Measurements from ENCODE around the gene PITPNC1. TPM values are rescaled to one million over a fixed set of nuclear protein-coding genes. Genes with fewer than 3 reads are reported as not detected.

The PITPNC1 gene
- polyA plus RNA-seq, 1 experiment: 9.1 TPM

DNA sequence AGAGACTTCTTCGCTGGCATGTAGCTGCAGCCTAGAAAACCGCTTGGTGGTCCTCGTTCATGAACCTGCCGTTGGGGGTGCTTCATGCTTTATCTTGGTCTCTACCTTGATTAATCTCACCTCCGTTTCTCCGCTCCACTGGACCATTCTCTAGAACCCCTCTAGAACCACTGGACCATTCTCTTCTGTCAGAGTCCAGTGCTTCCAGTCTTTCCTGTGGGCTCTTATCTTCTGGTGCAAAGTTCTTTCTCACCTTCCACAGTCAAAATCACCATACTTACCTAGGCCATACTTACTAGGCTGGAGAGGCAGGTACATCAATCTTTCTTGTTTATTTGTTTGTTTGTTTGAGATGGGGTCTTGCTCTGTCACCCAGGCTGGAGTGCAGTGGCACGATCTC lies 71.4 kb downstream of the PITPNC1 start:
- H3K9me3 ChIP-seq (ENCODE audit: control insufficient read depth, insufficient read depth, low read length): no peaks in the 10 kb centered on the region
- no peak for DNase-seq (ENCODE audit: low read depth, low spot score)
- CTCF ChIA-PET: no interaction called here
- POLR2A ChIA-PET: no interaction called here
- TF ChIP-seq, protein P1, sequence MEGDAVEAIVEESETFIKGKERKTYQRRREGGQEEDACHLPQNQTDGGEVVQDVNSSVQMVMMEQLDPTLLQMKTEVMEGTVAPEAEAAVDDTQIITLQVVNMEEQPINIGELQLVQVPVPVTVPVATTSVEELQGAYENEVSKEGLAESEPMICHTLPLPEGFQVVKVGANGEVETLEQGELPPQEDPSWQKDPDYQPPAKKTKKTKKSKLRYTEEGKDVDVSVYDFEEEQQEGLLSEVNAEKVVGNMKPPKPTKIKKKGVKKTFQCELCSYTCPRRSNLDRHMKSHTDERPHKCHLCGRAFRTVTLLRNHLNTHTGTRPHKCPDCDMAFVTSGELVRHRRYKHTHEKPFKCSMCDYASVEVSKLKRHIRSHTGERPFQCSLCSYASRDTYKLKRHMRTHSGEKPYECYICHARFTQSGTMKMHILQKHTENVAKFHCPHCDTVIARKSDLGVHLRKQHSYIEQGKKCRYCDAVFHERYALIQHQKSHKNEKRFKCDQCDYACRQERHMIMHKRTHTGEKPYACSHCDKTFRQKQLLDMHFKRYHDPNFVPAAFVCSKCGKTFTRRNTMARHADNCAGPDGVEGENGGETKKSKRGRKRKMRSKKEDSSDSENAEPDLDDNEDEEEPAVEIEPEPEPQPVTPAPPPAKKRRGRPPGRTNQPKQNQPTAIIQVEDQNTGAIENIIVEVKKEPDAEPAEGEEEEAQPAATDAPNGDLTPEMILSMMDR (IDR thresholded peaks at IDR 0.05; ENCODE audit: low read depth, low read length): no peak
- no peak overlapping the region for H3K27ac ChIP-seq (ENCODE audit: low read depth, low read length)
- H3K27me3 ChIP-seq (ENCODE audit: control insufficient read depth, insufficient read depth, low read length): no peaks in the 10 kb centered on the region
- no peak overlapping the region for H3K4me3 ChIP-seq (ENCODE audit: low read depth, low read length)

DNA sequence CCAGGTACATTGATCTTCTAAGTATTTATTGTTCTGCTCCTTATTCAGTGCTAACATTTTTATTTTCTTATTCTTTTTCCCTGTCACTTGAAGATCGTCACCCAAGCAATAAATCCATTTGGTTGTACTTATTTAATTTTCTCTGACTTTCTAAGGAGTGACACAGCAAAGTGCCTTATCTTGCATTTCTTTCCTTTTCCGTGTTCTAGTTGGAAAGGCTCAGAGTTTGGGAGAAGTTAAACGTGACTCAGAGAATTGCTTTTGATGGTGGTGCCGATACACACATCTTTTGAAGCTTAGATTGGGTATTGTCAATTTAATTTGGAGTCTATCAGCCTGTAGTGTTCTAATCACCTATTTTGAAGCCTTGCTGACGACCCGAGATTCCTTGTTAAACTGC lies 72.0 kb downstream of the PITPNC1 start:
- Histone ChIP-seq H3K4me3 (ENCODE audit: low read depth, low read length) (no peak overlapping the region), H3K9me3 (ENCODE audit: control insufficient read depth, insufficient read depth, low read length) (no peaks in the 10 kb centered on the region), H3K27me3 (ENCODE audit: control insufficient read depth, insufficient read depth, low read length) (no peaks in the 10 kb centered on the region), H3K27ac (ENCODE audit: low read depth, low read length) (no peak overlapping the region)
- DNase-seq (ENCODE audit: low read depth, low spot score): no peak
- CTCF ChIA-PET: no interaction called here
- POLR2A ChIA-PET: no interaction called here
- TF ChIP-seq, protein P1 (IDR thresholded peaks at IDR 0.05; ENCODE audit: low read depth, low read length): no peak

DNA sequence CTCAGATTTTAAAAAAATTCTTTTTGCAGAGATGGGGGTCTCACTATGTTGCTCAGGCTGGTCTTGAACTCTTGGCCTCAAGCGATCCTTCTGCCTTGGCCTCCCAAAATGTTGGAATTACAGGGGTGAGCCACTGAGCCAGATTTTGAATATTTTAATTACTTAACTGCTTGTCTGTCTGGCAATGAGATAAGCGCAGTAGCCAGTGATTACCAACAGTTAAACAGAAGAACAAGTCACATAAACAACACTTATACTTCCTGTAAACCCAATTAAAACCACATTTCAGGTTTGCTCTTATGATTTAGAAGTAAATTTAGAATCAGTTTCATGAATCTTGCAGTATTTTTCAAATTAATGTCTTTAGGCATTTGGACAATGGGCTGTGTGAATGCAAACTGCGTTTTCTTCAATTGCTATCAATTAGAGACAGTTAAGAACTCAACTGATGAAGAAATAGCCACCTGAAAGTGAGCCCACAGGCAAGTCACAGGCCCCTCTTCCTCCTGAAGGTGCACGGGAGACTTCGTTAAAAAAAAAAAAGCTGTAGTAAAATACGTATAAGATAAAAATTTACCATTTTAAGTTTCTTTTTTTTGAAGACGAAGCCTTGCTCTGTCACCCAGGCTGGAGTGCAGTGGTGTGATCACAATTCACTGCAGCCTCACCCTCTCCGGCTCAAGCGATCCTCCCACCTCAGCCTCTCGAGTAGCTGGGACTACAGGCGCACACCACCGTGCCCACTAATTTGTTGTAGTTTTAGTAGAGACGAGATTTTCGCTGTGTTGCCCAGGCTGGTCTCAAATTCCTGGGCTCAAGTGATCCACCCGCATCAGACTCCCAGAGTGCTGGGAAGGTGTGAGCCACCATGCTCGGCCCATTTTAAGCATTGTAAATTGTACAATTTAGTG lies 73.0 kb downstream of the PITPNC1 start:
- Histone ChIP-seq H3K9me3 (ENCODE audit: control insufficient read depth, insufficient read depth, low read length) (no peaks in the 10 kb centered on the region), H3K4me3 (ENCODE audit: low read depth, low read length) (no peak overlapping the region), H3K27me3 (ENCODE audit: control insufficient read depth, insufficient read depth, low read length) (no peaks in the 10 kb centered on the region), H3K27ac (ENCODE audit: low read depth, low read length) (no peak overlapping the region)
- POLR2A ChIA-PET: no interaction called here
- DNase-seq (ENCODE audit: low read depth, low spot score): no peak
- TF ChIP-seq, protein P1 (IDR thresholded peaks at IDR 0.05; ENCODE audit: low read depth, low read length): no peak
- CTCF ChIA-PET: no interaction called here

DNA sequence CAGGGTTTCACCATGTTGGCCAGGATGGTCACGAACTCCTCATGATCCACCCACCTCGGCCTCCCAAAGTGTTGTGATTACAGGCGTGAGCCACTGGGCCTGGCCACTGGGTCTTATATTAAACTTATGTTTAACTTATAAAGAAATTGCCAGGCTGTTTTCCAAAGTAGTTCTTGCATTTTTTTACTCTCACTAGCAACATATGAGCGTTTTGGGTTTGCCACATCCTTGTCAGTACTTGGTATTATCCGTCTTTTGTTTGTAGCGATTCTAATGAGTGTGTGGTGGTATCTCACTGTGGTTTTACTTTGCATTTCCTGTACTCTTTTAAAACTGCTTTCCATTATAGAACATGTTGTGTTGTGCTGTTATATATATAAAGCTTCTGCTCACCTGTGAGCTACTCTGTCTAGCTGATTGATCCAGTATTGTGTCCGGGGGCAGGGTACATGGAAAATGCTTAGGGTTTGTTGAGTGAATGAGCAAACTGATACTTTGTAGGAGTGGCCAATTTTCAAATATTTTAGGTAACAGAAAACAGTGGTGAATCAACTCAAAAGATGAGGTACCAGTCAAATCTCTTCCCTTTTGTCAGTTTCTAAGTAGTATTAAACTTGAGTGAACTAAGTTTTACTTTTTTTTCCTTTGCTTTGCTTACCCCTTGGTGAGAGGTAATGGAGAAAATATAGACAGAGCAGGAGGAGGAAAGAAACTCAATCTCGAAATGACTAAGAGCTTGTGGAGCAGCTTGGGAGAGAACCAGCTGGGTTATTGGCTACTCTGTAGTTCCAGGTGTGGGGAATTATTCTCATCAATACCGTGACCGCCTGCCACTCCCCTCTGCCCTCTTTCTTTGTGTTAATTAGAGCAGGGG lies 75.8 kb downstream of the PITPNC1 start:
- Histone ChIP-seq H3K9me3 (ENCODE audit: control insufficient read depth, insufficient read depth, low read length) (peaks cover 11% of the 10 kb centered on the region; the same call in 1 of the 2 replicates), H3K27me3 (ENCODE audit: control insufficient read depth, insufficient read depth, low read length) (no peaks in the 10 kb centered on the region), H3K27ac (ENCODE audit: low read depth, low read length) (no peak overlapping the region), H3K4me3 (ENCODE audit: low read depth, low read length) (no peak overlapping the region)
- DNase-seq (ENCODE audit: low read depth, low spot score): no peak
- ChIA-PET CTCF (no interaction called here), POLR2A (interaction anchor here (0.7 kb wide), 1 partner anchor 74 kb away, joined by 3 read pairs; no protein-coding TSS in a partner anchor)
- TF ChIP-seq, protein P1 (IDR thresholded peaks at IDR 0.05; ENCODE audit: low read depth, low read length): no peak
